Measurements from ENCODE around the gene MRPL55. TPM values are rescaled to one million over a fixed set of nuclear protein-coding genes. Genes with fewer than 3 reads are reported as not detected.

Gene MRPL55
- total and polyA plus RNA-seq, 2 experiments from 2014 or later = 92.4 to 172 TPM

GRCh38 chr1:228117335-228117734, 8.2 kb upstream of the MRPL55 start:
- H3K27me3 Mint-ChIP-seq (ENCODE audit: insufficient read depth, low read depth, poor library complexity) = peaks cover 3% of the 10 kb centered on the region
- H3K36me3 Mint-ChIP-seq (ENCODE audit: low read depth) = peaks cover 9% of the 10 kb centered on the region; the same call in 2 of the 3 replicates
- no peaks in the 10 kb centered on the region for H3F3A ChIP-seq (replicated peaks; ENCODE audit: low read depth)
- H3K27ac Mint-ChIP-seq = no peak overlapping the region
- TF ChIP-seq, protein P1, sequence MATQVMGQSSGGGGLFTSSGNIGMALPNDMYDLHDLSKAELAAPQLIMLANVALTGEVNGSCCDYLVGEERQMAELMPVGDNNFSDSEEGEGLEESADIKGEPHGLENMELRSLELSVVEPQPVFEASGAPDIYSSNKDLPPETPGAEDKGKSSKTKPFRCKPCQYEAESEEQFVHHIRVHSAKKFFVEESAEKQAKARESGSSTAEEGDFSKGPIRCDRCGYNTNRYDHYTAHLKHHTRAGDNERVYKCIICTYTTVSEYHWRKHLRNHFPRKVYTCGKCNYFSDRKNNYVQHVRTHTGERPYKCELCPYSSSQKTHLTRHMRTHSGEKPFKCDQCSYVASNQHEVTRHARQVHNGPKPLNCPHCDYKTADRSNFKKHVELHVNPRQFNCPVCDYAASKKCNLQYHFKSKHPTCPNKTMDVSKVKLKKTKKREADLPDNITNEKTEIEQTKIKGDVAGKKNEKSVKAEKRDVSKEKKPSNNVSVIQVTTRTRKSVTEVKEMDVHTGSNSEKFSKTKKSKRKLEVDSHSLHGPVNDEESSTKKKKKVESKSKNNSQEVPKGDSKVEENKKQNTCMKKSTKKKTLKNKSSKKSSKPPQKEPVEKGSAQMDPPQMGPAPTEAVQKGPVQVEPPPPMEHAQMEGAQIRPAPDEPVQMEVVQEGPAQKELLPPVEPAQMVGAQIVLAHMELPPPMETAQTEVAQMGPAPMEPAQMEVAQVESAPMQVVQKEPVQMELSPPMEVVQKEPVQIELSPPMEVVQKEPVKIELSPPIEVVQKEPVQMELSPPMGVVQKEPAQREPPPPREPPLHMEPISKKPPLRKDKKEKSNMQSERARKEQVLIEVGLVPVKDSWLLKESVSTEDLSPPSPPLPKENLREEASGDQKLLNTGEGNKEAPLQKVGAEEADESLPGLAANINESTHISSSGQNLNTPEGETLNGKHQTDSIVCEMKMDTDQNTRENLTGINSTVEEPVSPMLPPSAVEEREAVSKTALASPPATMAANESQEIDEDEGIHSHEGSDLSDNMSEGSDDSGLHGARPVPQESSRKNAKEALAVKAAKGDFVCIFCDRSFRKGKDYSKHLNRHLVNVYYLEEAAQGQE (IDR thresholded peaks at IDR 0.05; ENCODE audit: unreplicated experiment) = no peak
- TF ChIP-seq STAT1 (IDR thresholded peaks at IDR 0.05; ENCODE audit: unreplicated experiment) (no peak), ZNF331 (CRISPR knock-in tag; IDR thresholded peaks at IDR 0.05; ENCODE audit: low read depth) (no peak), POLR2AphosphoS5 (IDR thresholded peaks at IDR 0.05; ENCODE audit: low read depth) (no peak), CREB1 (CRISPR knock-in tag; IDR thresholded peaks at IDR 0.05; ENCODE audit: low read depth) (no peak), NANOG (IDR thresholded peaks at IDR 0.05; ENCODE audit: borderline replicate concordance) (no peak), EZH2 (IDR thresholded peaks at IDR 0.05; ENCODE audit: low read depth, unreplicated experiment) (no peak), ZNF114 (CRISPR knock-in tag; IDR thresholded peaks at IDR 0.05) (no peak), EZH2phosphoT487 (IDR thresholded peaks at IDR 0.05; ENCODE audit: unreplicated experiment) (no peak), JUNB (IDR thresholded peaks at IDR 0.05; ENCODE audit: unreplicated experiment) (no peak), ZNF462 (CRISPR knock-in tag; IDR thresholded peaks at IDR 0.05) (no peak)
- TF ChIP-seq, protein P2, sequence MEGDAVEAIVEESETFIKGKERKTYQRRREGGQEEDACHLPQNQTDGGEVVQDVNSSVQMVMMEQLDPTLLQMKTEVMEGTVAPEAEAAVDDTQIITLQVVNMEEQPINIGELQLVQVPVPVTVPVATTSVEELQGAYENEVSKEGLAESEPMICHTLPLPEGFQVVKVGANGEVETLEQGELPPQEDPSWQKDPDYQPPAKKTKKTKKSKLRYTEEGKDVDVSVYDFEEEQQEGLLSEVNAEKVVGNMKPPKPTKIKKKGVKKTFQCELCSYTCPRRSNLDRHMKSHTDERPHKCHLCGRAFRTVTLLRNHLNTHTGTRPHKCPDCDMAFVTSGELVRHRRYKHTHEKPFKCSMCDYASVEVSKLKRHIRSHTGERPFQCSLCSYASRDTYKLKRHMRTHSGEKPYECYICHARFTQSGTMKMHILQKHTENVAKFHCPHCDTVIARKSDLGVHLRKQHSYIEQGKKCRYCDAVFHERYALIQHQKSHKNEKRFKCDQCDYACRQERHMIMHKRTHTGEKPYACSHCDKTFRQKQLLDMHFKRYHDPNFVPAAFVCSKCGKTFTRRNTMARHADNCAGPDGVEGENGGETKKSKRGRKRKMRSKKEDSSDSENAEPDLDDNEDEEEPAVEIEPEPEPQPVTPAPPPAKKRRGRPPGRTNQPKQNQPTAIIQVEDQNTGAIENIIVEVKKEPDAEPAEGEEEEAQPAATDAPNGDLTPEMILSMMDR (conservative IDR thresholded peaks at IDR 0.05; ENCODE audit: low read depth in 2 of 2) = no peak
- TF ChIP-seq, protein P3, sequence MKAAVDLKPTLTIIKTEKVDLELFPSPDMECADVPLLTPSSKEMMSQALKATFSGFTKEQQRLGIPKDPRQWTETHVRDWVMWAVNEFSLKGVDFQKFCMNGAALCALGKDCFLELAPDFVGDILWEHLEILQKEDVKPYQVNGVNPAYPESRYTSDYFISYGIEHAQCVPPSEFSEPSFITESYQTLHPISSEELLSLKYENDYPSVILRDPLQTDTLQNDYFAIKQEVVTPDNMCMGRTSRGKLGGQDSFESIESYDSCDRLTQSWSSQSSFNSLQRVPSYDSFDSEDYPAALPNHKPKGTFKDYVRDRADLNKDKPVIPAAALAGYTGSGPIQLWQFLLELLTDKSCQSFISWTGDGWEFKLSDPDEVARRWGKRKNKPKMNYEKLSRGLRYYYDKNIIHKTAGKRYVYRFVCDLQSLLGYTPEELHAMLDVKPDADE (IDR thresholded peaks at IDR 0.05) = no peak
- no peaks in the 10 kb centered on the region for H3K36me3 ChIP-seq (ENCODE audit: insufficient read depth)
- no peaks in the 10 kb centered on the region for H3K79me2 ChIP-seq (replicated peaks; ENCODE audit: insufficient read depth)
- H3K4me3 Mint-ChIP-seq = no peak overlapping the region
- H3K27me3 ChIP-seq (ENCODE audit: insufficient read depth) = no peaks in the 10 kb centered on the region; the same call in 1 of the 2 replicates
- ATAC-seq (no peak), DNase-seq (ENCODE audit: low spot score) (no peak)
- H3K4me1 Mint-ChIP-seq = no peaks in the 10 kb centered on the region
- no peak overlapping the region for H3K27ac ChIP-seq (ENCODE audit: low read depth)
- H3K4me2 ChIP-seq = no peak overlapping the region
- H2AFZ ChIP-seq = no peak overlapping the region
- H3K4me3 ChIP-seq = no peak overlapping the region
- H3K4me1 ChIP-seq (ENCODE audit: insufficient read depth) = no peaks in the 10 kb centered on the region
- 0 out of 2 replicates have a peak, but pooled peaks cover 4% of the 10 kb centered on the region for H3K9me2 ChIP-seq (ENCODE audit: insufficient read depth)
- H4K20me1 ChIP-seq (replicated peaks; ENCODE audit: insufficient read depth) = no peaks in the 10 kb centered on the region
- H3K9me3 Mint-ChIP-seq = peaks cover 51% of the 10 kb centered on the region

Measured in GM23338 (cell line).